GM18517 (cell line): ENCODE measurements around the gene AASDHPPT.

ENCODE experiments used
- ATAC-seq: cut with Tn5 transposase; IDR thresholded peaks from one replicate; pipeline ENCODE4 v1.9.1; 2021; ENCODE audit warnings: mild to moderate bottlenecking, moderate library complexity; ENCODE audit not compliant: unreplicated experiment

AASDHPPT gene

GRCh38 chr11:106086135-106086534 is 8.7 kb downstream of the AASDHPPT start:
- no peak for ATAC-seq

DNA sequence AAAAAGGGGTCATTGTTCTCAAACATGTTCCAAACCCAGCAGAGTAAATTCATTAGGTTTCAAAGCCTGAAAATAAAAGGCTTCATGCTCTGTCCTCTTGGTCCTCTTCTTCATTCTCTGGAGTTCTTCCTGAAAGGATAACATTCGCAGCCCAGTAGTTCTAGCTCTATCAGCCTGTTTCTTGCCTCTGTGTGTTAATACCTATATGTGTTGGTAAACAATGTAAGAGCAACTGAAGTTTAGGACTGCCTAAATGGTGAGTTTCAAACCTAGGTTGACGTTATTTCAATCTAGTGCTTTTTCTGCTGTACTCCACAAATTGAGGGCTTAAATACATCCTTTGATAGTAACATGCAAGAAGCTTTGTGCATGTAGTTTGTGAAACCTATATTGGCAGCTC is 9.4 kb downstream of the AASDHPPT start:
- ATAC-seq = no peak

DNA sequence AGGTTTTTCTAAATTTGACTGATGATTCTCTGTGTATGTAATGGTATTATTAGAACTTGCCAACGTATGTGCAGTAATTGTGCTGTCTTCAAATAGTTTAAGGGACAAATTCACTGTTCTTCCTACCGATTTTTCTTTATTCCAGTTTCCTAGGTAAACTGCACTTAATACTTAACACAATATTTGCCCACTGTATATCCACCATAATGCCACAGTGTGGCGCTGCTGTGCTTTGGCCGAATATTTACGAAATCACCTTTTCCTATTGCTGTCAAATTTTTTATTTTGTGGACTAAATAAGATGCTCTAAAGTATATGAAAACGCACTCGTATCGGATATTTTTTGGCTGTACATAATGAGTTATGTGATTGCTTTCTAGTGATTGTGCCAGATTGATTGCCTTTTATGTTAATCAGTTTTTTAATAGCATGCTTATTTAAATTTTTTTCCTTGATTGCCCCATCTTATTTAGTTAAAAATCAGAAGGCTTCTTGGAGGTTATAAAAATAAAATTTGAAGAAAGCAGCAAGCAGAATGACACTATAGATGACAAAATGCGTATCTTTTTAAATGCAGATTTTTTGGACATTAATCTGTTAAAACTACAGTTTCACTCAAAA is 10.5 kb downstream of the AASDHPPT start:
- ATAC-seq = peak; percentile 39

- ATAC-seq = no peak
Observed at GRCh38 chr11:106088896-106089295, 11.4 kb downstream of the AASDHPPT start.

DNA sequence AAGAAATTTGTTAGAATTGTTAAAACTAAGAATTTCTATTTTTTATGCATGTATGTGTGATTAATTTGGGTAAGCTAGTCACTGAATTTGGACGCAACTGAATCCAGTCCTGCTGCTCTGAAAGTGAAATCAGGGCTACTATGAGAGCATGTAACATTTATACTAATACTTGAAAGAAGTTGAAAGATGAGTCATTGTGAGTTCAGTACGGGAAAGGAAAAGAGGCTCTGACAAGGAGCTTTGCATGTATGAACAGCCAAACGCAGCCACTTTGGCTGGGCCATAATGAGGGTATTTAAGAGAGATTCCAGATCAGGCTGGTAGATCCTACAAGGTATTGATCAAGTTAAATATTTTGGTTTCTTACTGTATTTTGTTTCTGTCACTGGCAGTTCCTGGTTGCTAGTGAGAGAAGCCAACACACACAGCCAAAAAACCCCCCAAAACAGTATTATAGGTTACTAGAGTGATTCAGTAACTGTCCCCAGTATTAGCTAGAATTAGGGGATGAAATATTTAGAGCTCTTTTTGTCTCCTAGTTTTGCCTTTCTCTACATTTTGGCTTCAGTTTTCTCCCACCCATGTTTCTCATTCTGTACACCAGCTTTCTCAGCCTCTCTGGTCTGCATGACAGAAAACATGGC is 14.1 kb downstream of the AASDHPPT start:
- ATAC-seq = peak; percentile 98

- no peak for ATAC-seq
Observed at GRCh38 chr11:106092446-106092845, 15.0 kb downstream of the AASDHPPT start.

GRCh38 chr11:106098893-106099553 is 21.6 kb downstream of the AASDHPPT start:
- no peak for ATAC-seq

- no peak for ATAC-seq
Observed at GRCh38 chr11:106101370-106101769, 23.9 kb downstream of the AASDHPPT start.

GRCh38 chr11:106101819-106102218 is 24.4 kb downstream of the AASDHPPT start:
- no peak for ATAC-seq

- ATAC-seq = no peak
Observed at GRCh38 chr11:106105986-106106385, 28.5 kb downstream of the AASDHPPT start.

DNA sequence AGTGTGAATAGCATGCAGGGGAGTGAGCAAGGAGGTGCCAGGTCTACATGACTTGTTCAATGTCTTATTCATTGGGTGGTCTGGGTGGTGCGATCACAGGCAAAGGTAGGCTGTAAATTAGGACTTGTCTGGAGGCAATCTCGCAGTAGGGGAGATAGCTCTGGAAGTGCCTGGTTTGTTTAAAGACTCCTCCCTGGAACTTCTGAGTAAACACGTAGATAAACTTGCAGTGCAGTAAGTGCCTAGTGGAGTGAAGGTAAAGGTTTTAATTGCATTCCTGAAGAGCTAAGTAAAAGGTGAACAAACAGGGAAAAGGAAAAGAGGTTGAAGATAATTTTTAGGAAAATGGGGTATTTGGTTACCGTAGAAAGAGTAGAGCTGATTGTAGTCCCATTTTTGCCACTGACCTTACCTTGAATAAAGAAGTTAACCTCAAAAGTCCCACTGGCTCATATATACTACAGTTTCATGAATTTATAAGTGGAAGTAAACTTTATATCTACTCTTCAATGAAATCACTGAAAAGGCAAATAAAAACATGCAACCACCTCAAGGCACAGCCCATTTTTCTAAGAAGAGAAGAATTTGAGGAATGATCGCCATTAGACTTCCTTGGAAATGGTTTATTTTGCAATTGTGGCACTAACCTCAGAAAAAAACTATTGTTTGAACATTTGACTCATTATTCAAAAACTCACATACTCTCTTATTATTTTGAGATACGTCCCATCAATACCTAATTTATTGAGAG is 44.3 kb downstream of the AASDHPPT start:
- ATAC-seq = no peak

GRCh38 chr11:106127604-106128003 is 50.1 kb downstream of the AASDHPPT start:
- no peak for ATAC-seq

DNA sequence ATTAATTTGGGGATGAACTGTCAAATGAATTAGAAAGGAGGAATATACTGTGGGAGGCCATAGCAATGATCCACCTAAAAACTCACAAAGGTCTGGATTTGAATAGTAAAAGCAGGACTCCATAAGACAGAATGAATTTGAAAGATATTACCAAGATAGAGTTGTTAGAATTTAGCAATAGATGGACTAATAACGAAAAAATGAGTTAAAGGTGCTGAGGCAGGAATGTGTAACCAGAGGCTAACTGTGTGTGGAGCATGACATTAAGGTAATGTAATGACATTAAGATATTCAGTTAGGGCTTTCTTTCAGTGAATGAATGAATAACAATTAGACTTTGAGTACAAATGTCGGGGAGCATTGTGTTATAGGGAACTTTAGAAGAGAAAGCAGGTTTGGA is 51.3 kb downstream of the AASDHPPT start:
- no peak for ATAC-seq

- ATAC-seq = no peak
Observed at GRCh38 chr11:106131998-106132397, 54.5 kb downstream of the AASDHPPT start.

DNA sequence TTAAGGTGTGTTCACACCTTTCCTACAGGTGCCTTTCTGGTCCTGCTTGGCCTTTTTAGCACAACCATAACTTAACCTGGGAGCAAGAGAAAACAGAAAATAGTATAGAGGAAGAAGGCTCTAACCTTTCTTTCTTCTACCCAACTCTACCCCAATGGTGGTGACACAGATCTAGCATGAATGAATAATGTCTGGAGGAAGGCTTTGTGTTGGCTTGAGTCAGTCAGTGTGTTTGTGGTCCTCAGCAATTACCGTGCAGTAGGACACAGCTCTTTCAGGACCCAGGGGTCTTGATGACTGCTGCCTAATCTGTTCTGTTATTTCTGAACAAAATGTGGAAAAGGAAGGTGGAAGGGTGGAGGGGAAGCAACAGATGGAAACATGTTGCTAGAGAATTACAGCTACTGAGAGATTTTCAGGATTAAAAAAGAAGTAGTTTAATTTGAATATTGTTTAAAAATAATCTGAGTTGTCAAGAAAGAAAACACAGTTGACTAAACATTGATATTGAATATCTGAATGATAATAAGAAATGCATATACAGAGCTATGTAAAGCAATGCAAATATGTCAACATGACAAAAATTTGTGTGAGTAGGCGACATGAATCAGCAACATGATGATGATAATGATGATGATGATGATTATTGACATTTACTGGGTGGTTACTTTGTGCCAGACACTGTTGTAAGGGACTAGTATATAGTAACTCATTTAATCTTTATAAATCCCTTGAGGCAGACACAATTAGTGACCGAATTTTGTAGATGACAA is 55.3 kb downstream of the AASDHPPT start:
- no peak for ATAC-seq

DNA sequence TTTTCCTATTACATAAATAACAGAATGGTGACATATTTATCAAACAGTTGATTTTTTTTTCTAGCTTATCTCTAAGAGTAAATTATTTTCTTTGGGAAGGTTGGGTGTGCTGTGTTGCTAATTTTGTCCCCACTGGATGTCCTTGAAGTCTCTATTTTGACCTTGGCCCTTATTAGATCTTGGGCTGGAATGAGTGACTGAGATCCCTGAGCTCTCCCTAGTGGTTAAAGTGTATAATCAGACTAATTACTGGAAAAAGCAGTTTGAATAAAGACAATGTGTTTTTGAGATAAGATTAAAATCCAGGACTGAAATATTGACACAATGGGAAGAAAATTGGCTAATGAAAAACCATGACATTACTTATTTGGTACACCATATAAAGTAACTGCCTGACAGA is 56.1 kb downstream of the AASDHPPT start:
- no peak for ATAC-seq

- no peak for ATAC-seq
Observed at GRCh38 chr11:106137061-106137460, 59.6 kb downstream of the AASDHPPT start.

- ATAC-seq = no peak
Observed at GRCh38 chr11:106137758-106138157, 60.3 kb downstream of the AASDHPPT start.
